MM.1S (cell line): Measurements from ENCODE around the gene GSN.

Experiments
- CTCF ChIP-seq: fragments of 300-600 bp; sonication (generic); IDR thresholded peaks from 2 replicates; pipeline ENCODE4 v1.5.1; 2016; ENCODE audit warnings: antibody characterized with exemption, low read length, mixed read lengths
- EZH2phosphoT487 ChIP-seq: fragments of 300-600 bp; sonication (generic); IDR thresholded peaks from 2 replicates; pipeline ENCODE4 v1.6.1; 2018; ENCODE audit warnings: antibody characterized with exemption, low read length

GRCh38 chr9:121304707-121305106 lies 36.7 kb downstream of the GSN start:
- TF ChIP-seq EZH2phosphoT487 = no peak
- no peak for TF ChIP-seq CTCF
